AG09309 (cell line): ENCODE results near the gene SSTR5.

Experiments
- DNase-seq: peaks from one replicate; pipeline ENCODE4 v3.0.0-alpha.2; 2010; ENCODE audit warnings: low read depth
- H3K4me3 ChIP-seq: 2 replicates; pipeline ENCODE4 v1.5.1; 2011; ENCODE audit warnings: mild to moderate bottlenecking, low read depth, low read length, moderate library complexity; ENCODE audit not compliant: control insufficient read depth
- TF ChIP-seq, protein P1 (sequence below): IDR thresholded peaks from 2 replicates; pipeline ENCODE4 v1.5.1; 2011; ENCODE audit warnings: mild to moderate bottlenecking, low read depth, low read length, inconsistent platforms; ENCODE audit not compliant: insufficient read depth, control insufficient read depth; ENCODE audit errors: missing control alignments

SSTR5 gene

DNA sequence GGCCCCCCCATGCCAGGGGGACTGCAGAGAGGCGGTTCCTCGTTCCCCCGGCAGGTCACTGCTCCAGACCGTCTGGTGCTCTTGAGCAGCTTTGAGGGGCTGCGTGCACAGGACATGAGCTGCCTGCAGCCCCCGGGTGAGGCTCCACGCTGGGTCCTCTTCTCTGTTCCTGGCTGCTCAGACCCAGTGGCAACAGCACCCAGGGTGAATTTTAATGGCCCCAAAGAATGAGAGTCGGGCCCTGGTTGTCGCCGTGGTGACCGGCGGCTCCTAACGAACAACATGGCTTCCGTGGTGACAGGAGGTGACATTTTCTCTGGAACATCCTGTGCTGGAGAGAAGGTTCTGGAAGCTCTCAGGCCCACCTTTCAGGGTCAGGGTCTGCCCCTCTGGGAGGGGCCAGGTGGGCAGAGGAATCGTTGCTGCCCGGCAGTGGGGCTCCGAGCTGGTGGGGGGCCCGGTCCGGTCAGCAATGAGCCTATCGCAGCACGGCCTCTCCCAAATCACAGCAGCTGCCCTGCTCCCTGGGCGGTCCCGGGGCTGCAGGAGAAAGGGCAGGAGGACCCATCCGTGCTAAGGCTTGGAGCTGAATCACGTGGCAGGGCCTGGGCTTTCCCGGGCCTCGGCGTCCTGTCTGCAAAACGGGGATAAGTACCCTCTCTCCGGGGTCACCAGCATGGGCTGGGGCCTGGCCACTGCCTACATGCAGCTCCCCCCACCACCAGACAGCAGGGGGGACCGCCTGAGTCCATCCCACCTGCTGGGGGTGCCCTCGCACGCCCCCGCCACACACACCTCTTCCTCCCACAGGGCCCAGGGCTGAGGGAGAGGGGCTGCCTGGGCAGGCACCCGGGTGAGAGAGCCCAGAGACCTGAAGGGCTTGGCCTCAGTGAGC is 26.9 kb downstream of the SSTR5 start:
- H3K4me3 ChIP-seq = no peak overlapping the region
- no peak for DNase-seq
- TF ChIP-seq, protein P1, sequence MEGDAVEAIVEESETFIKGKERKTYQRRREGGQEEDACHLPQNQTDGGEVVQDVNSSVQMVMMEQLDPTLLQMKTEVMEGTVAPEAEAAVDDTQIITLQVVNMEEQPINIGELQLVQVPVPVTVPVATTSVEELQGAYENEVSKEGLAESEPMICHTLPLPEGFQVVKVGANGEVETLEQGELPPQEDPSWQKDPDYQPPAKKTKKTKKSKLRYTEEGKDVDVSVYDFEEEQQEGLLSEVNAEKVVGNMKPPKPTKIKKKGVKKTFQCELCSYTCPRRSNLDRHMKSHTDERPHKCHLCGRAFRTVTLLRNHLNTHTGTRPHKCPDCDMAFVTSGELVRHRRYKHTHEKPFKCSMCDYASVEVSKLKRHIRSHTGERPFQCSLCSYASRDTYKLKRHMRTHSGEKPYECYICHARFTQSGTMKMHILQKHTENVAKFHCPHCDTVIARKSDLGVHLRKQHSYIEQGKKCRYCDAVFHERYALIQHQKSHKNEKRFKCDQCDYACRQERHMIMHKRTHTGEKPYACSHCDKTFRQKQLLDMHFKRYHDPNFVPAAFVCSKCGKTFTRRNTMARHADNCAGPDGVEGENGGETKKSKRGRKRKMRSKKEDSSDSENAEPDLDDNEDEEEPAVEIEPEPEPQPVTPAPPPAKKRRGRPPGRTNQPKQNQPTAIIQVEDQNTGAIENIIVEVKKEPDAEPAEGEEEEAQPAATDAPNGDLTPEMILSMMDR = no peak

DNA sequence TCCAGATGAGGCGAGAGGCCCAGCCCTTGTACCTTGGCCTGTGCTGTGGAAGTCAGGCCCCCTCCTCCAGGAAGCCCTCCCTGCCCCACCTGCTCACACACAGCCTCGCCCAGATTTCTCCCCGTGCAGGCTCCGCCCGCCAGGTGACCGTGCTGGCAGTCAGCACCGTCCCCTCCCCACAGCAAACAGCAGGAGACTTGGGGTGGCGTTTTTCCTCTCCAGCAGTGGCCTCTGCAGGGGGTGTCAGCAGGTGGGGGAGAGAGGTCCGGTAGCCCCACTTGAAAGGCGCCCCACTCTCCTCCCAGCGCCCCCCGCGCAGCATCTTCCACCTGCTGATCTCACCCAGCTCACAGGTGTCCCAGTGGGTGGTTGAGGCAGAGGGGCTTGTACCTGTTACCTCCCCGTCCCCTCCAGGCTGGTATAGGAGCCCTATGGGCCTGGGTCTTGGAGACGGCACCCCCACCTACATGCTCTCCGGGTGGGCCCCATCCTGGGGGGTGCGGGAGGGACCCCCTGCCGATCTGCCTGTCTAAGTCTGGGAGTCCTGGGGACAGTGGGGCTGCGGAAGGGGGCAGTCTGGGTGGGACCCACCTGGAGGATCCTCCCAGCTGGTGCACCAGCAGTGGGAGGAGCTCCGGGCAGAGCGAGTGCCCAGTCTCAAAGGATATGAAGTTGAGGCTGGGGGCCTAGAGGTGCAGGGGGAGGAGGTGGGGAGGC is 27.7 kb downstream of the SSTR5 start:
- no peak overlapping the region for H3K4me3 ChIP-seq
- DNase-seq = no peak
- TF ChIP-seq, protein P1 = no peak

DNA sequence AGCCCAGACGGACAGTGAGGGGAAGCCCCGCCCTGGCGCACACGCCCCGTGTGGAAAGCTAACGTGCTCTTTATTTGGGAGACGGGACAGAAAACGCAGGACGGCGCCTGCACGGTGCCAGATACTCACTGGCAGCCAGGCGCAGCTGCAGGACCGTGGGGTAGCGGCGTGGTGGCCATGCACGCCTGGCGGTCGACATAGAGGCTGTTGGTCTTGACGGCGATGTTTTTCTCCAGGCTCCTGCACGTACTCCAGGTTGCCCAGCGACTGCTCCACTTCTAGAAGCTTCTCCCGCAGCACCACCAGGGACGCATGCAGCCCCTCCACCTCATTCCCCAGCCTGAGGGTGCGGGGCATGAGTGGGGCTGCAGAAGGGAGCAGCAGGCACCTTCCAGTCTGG is 28.6 kb downstream of the SSTR5 start:
- DNase-seq = no peak
- TF ChIP-seq, protein P1 = no peak

DNA sequence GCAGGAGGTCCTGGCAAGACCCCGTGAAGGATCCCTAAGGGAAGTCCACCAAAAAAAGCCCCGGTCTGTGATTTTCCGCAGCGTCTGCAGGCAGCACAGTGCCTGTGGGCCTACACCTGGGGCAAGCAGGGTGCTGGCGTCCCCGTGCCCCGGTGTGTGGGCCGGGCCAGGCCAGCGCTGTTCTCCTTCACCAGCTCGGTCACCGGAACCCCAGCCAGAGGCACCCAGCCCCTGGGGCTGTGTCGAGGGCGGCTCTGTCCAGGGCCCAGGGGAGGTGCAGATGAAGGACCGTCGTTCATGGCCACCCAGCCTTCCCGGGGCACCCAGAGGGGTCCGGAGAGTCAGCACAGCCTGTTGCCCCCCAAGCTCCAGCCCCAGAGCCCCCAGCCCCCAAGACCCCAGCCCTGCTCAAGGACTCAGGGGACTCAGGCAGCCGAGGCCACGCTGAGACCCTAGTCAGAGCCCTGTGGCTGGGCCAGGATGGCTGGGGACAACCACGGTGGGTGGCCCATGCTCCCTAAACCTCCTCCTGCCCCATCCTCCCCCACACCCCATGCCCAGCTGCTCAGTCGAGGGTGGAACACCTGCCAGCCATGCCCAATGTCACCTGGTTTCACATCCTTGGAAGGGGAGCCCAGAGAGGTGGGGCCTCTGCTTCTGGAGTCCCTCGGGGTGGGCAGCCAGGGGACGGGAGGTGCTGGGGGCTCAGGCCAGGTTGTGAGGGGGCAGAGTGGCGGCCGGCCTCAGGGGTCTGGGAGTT is 29.2 kb downstream of the SSTR5 start:
- TF ChIP-seq, protein P1 = no peak
- no peak overlapping the region for H3K4me3 ChIP-seq
- no peak for DNase-seq

More for the DNA sequence above, 28.6 kb downstream of the SSTR5 start:
- no peak overlapping the region for H3K4me3 ChIP-seq

DNA sequence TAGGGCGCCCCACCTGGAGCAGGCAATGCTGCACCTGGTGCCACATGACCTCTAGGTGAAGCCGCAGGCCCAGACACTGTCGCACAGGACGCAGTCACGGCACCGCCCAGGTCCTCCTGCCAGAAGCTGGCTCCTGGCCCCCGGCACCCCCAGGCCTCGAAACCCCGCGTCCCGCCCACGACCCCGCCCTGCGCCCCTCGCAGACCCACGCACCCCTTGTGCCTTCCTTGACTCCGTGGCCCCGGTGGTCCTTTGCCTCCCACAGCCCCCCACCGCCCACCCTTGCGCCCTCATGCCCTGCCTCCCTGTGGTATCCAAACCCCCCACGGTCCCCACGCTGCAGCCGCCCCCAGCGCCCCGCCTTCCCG is 29.8 kb downstream of the SSTR5 start:
- DNase-seq = no peak
- TF ChIP-seq, protein P1 = no peak
- no peak overlapping the region for H3K4me3 ChIP-seq

DNA sequence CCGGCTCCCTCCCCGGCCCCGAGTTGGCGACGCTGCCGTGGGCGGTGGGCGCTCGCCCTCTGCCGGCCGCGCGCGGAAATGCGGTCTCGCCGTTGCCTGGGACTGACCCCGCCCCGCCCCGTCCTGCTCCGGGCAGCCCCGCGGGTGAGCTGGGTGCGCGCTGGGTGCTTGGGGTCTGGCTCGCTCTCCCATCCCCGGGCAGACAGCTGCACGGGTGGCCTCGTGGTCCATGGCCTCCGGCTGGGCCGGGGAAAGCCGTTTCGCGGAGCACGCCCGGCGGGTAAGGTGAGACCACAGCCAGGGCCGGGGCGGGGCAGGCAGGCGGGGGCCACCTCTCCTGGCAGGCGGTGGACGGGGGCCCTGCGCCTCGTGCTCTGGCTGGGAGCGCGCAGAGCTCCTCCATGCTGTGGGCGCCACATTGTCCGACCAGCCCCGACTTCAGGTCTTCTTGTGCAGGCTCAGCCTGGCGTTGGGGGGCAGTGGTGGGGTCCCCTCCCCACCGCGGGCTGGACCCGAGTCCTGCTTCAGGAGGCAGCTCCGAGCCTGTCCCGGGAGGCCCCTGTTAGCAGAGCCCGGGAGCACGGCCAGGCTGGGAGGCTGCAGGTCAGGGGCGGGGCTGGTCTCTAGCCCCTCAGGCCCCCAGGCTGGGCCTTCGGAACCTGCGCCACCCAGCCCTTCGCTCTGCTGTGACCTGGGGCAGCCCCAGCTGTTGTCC is 30.5 kb downstream of the SSTR5 start:
- TF ChIP-seq, protein P1 = peak; percentile 54
- DNase-seq = no peak

More for the DNA sequence above, 30.5 kb downstream of the SSTR5 start:
- no peak overlapping the region for H3K4me3 ChIP-seq
